Type B pancreatic cell (in vitro differentiated cells): ENCODE measurements around the gene LRMDA. TPM values are rescaled to one million over a fixed set of nuclear protein-coding genes. Genes with fewer than 3 reads are reported as not detected.

Source experiments
- DNase-seq: peaks from one replicate; pipeline ENCODE4 v3.0.0; 2021; ENCODE audit warnings: mixed read lengths; ENCODE audit not compliant: unreplicated experiment; ENCODE audit errors: extremely low spot score
- H3K27ac Mint-ChIP-seq: 2 replicates; pipeline ENCODE4 v1.8.0; 2021; ENCODE audit warnings: mild to moderate bottlenecking, mixed read lengths
- H3K27me3 Mint-ChIP-seq: 2 replicates; pipeline ENCODE4 v1.8.0; 2021; ENCODE audit warnings: mixed read lengths
- H3K36me3 Mint-ChIP-seq: 2 replicates; pipeline ENCODE4 v1.8.0; 2021; ENCODE audit warnings: mixed read lengths
- H3K4me1 Mint-ChIP-seq: one replicate; pipeline ENCODE4 v1.8.0; 2021; ENCODE audit warnings: mixed read lengths; ENCODE audit not compliant: unreplicated experiment
- H3K4me3 Mint-ChIP-seq: 2 replicates; pipeline ENCODE4 v1.8.0; 2021; ENCODE audit warnings: mild to moderate bottlenecking, mixed read lengths
- H3K9me3 Mint-ChIP-seq: 2 replicates; pipeline ENCODE4 v1.8.0; 2021; ENCODE audit warnings: mixed read lengths
- CTCF ChIP-seq: fragments of 200-600 bp; sonication (generic); conservative IDR thresholded peaks from 2 replicates; pipeline ENCODE4 v1.5.0; 2021; ENCODE audit warnings: antibody characterized with exemption, mild to moderate bottlenecking
- total RNA-seq: library from RNA; stranded (reverse); gene quantifications from 2 replicates; pipeline ENCODE4 v1.2.1, GENCODE V29; 2021; ENCODE audit warnings: low replicate concordance

LRMDA gene
- total RNA-seq, 1 donor from 2014 or later, result 2.0 TPM

GRCh38 chr10:75634947-75635346 lies 203.5 kb downstream of the LRMDA start:
- Mint-ChIP-seq H3K4me3 (no peak overlapping the region), H3K27me3 (peaks cover 76% of the 10 kb centered on the region), H3K36me3 (no peaks in the 10 kb centered on the region), H3K27ac (no peak overlapping the region), H3K4me1 (peaks cover 34% of the 10 kb centered on the region), H3K9me3 (no peaks in the 10 kb centered on the region)
- no peak for TF ChIP-seq CTCF
- no peak for DNase-seq

- H3K9me3 Mint-ChIP-seq, result no peaks in the 10 kb centered on the region
- TF ChIP-seq CTCF, result no peak
- no peak overlapping the region for H3K27ac Mint-ChIP-seq
- no peak for DNase-seq
- H3K4me1 Mint-ChIP-seq, result peaks cover 23% of the 10 kb centered on the region
- no peak overlapping the region for H3K4me3 Mint-ChIP-seq
- no peaks in the 10 kb centered on the region for H3K36me3 Mint-ChIP-seq
- peaks cover 72% of the 10 kb centered on the region for H3K27me3 Mint-ChIP-seq
These were observed 207.3 kb downstream of the LRMDA start for GRCh38 chr10:75638752-75639151.

GRCh38 chr10:75639736-75640135 lies 208.3 kb downstream of the LRMDA start:
- TF ChIP-seq CTCF, result no peak
- Mint-ChIP-seq H3K4me3 (no peak overlapping the region), H3K9me3 (no peaks in the 10 kb centered on the region), H3K36me3 (no peaks in the 10 kb centered on the region), H3K27ac (no peak overlapping the region), H3K4me1 (peaks cover 33% of the 10 kb centered on the region), H3K27me3 (peaks cover 74% of the 10 kb centered on the region)
- DNase-seq, result no peak

- no peak for TF ChIP-seq CTCF
- Mint-ChIP-seq H3K36me3 (no peaks in the 10 kb centered on the region), H3K27ac (peak overlapping the region; percentile 30), H3K4me3 (no peak overlapping the region), H3K27me3 (peaks cover 70% of the 10 kb centered on the region), H3K4me1 (peaks cover 33% of the 10 kb centered on the region), H3K9me3 (no peaks in the 10 kb centered on the region)
- no peak for DNase-seq
These were observed 209.0 kb downstream of the LRMDA start for GRCh38 chr10:75640381-75640780.

GRCh38 chr10:75640803-75641202 lies 209.4 kb downstream of the LRMDA start:
- H3K4me3 Mint-ChIP-seq, result no peak overlapping the region
- peak overlapping the region; percentile 17 for H3K27ac Mint-ChIP-seq
- peaks cover 71% of the 10 kb centered on the region for H3K27me3 Mint-ChIP-seq

More at GRCh38 chr10:75640803-75641202, 209.4 kb downstream of the LRMDA start:
- no peak for TF ChIP-seq CTCF
- no peak for DNase-seq
- Mint-ChIP-seq H3K4me1 (peaks cover 38% of the 10 kb centered on the region), H3K36me3 (no peaks in the 10 kb centered on the region), H3K9me3 (no peaks in the 10 kb centered on the region)
